ENCODE results near the gene USP4. TPM values are rescaled to one million over a fixed set of nuclear protein-coding genes. Genes with fewer than 3 reads are reported as not detected.

Gene USP4
- total RNA-seq, 1 experiment from 2014 or later = 43.5 TPM

DNA sequence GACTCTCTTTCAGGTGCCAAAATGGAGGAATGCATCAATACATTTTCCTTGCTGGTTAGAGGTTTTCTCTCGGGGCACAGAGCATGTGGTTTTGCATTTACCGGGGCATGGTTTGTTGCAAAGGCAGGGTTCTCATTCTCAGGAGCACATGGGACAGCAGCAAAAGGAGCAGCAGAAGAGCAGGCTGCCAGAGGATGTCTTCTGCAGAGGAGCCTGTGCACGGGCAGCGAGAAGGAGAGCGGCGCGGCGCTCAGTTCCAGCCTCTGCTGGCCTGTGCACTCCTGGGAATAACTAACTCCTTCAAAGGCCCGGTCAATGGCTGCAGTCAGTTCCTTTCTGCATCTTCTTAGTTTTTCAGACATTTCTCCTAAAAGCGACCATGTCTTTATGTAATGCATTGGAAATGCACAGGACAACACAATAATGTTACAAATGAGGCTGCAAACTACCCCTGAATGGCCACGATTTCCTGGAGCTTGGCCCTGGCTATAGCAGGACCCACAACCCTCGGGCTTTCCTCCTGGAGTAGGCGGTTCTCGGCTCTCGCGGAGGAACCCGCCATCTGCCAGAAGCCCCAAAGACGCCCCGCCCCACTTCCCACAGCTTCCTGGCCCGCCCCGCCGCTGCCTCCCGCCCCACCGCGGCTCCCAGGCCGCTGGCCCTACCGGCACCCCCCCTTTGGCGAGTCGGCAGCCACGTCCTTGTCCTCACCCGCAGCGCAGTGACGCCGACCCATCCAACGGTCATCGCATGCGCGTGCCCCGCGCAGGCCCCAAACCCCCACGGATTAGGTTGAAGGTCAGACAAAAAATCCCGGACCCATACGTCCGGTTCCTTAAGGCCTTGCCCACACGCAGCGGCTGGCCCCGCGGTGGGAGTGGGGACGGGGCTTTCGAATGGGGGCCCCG is 63.1 kb downstream of the USP4 start, which contains the start of gene C3orf62:
TSS of gene C3orf62 (minus strand) at position 758 of the 908 bp plus-strand sequence. CDS start at position 398, 360 bp downstream.
- no TSS peak for BruUV-seq (replicated peaks)
- Mint-ChIP-seq H3K27ac (ENCODE audit: unreplicated experiment) (no peak within 1 kb of the TSS), H3K9me3 (ENCODE audit: low read depth, unreplicated experiment) (no peaks in the 10 kb centered on the region), H3K4me3 (ENCODE audit: low read depth, unreplicated experiment) (peak within 1 kb of the TSS; percentile 63), H3K4me1 (ENCODE audit: low read depth, unreplicated experiment) (peaks cover 9% of the 10 kb centered on the region), H3K36me3 (ENCODE audit: insufficient read depth, unreplicated experiment) (peaks cover 41% of the 10 kb centered on the region), H3K27me3 (ENCODE audit: unreplicated experiment) (no peaks in the 10 kb centered on the region)
- intact Hi-C loops (cut with micrococcal nuclease; ENCODE audit: unreplicated experiment) = loop anchor here (5.0 kb wide), 1 partner anchor 104 kb away; the partner anchor contains the start of gene KLHDC8B
- TF ChIP-seq, protein P1, sequence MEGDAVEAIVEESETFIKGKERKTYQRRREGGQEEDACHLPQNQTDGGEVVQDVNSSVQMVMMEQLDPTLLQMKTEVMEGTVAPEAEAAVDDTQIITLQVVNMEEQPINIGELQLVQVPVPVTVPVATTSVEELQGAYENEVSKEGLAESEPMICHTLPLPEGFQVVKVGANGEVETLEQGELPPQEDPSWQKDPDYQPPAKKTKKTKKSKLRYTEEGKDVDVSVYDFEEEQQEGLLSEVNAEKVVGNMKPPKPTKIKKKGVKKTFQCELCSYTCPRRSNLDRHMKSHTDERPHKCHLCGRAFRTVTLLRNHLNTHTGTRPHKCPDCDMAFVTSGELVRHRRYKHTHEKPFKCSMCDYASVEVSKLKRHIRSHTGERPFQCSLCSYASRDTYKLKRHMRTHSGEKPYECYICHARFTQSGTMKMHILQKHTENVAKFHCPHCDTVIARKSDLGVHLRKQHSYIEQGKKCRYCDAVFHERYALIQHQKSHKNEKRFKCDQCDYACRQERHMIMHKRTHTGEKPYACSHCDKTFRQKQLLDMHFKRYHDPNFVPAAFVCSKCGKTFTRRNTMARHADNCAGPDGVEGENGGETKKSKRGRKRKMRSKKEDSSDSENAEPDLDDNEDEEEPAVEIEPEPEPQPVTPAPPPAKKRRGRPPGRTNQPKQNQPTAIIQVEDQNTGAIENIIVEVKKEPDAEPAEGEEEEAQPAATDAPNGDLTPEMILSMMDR (IDR thresholded peaks at IDR 0.05; ENCODE audit: unreplicated experiment) = no peak
- peak; percentile 71 for DNase-seq
- CTCF ChIA-PET = no interaction called here

DNA sequence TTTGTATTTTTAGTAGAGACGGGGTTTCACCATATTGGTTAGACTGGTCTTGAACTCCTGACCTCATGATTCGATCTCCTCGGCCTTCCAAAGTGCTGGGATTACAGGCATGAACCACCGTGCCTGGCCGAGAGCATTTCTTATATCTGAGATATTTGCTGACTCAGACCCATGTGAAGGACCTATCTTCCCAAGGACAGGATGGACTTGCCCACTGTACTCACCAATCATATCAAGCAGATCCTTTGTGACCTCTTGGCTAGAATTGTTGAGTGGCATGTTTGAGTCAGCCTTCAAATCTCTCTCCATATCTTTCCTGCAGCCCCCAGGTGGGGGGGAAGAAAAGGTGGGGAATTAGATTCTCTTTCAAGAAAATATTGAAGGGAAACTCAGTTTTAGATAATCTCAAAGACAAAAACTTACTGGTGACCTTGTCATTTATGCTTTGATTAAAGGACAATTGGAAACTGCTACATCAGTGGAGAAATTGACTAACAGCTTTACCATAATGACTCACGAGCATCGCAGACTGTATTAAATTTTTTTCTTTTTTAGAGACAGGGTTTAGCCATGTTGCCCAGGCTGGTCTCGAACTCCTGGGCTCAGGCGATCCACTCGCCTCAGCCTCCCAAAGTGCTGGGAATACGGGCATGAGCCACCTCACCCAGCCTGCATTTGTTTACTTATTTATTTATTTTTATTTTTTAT is 65.9 kb downstream of the USP4 start:
- DNase-seq = no peak
- intact Hi-C loops (cut with micrococcal nuclease; ENCODE audit: unreplicated experiment) = no loop called here
- Mint-ChIP-seq H3K4me1 (ENCODE audit: low read depth, unreplicated experiment) (peaks cover 9% of the 10 kb centered on the region), H3K27ac (ENCODE audit: unreplicated experiment) (no peak overlapping the region), H3K9me3 (ENCODE audit: low read depth, unreplicated experiment) (no peaks in the 10 kb centered on the region), H3K4me3 (ENCODE audit: low read depth, unreplicated experiment) (no peak overlapping the region), H3K27me3 (ENCODE audit: unreplicated experiment) (no peaks in the 10 kb centered on the region), H3K36me3 (ENCODE audit: insufficient read depth, unreplicated experiment) (peaks cover 42% of the 10 kb centered on the region)
- TF ChIP-seq, protein P1 (IDR thresholded peaks at IDR 0.05; ENCODE audit: unreplicated experiment) = no peak
- BruUV-seq (replicated peaks) = no TSS peak
- CTCF ChIA-PET = interaction anchor here (0.5 kb wide), 1 partner anchor 156 kb away, joined by 3 read pairs; no protein-coding TSS in a partner anchor

DNA sequence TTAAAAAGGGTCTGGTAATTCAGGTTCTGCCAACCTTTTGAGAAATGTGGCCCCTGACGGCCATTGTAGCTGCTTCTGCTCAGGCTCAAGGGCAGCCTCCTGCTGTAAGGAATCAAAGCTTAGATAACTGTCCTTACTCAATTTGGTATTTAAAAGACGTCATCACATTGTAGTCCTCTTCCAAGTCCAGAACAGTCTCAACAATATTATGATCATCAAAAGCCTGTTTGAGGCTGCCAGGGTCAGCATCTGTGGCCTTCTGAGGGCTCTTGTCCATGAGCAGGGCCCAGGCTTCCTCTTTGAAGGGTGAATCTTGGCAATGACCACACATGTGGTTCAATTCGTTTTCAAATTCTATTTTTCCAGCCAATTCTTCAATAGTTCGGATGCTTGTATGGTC is 68.8 kb downstream of the USP4 start:
- Mint-ChIP-seq H3K9me3 (ENCODE audit: low read depth, unreplicated experiment) (peaks cover 2% of the 10 kb centered on the region), H3K27ac (ENCODE audit: unreplicated experiment) (no peak overlapping the region), H3K4me1 (ENCODE audit: low read depth, unreplicated experiment) (peaks cover under 1% of the 10 kb centered on the region), H3K27me3 (ENCODE audit: unreplicated experiment) (no peaks in the 10 kb centered on the region), H3K36me3 (ENCODE audit: insufficient read depth, unreplicated experiment) (peaks cover 17% of the 10 kb centered on the region), H3K4me3 (ENCODE audit: low read depth, unreplicated experiment) (no peak overlapping the region)
- TF ChIP-seq, protein P1 (IDR thresholded peaks at IDR 0.05; ENCODE audit: unreplicated experiment) = no peak
- DNase-seq = no peak
- intact Hi-C loops (cut with micrococcal nuclease; ENCODE audit: unreplicated experiment) = no loop called here
- CTCF ChIA-PET = no interaction called here
- no TSS peak for BruUV-seq (replicated peaks)

DNA sequence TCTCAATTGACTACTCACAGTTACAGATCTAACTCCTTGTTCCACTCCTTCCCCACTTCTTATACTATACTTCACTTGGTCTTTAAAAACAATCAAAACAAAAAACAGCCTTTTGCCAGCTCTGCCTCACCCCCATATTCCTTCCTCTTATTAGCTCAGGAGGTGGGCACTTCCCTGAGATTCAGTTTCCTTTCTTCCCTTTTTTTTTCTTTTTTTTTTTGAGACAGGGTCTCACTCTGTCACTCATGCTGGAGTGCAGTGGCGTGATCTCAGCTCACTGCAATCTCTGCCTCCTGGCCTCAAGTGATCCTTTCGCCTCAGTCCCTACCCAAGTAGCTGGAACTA is 69.7 kb downstream of the USP4 start:
- Mint-ChIP-seq H3K27ac (ENCODE audit: unreplicated experiment) (no peak overlapping the region), H3K27me3 (ENCODE audit: unreplicated experiment) (no peaks in the 10 kb centered on the region), H3K4me3 (ENCODE audit: low read depth, unreplicated experiment) (no peak overlapping the region), H3K4me1 (ENCODE audit: low read depth, unreplicated experiment) (no peaks in the 10 kb centered on the region), H3K36me3 (ENCODE audit: insufficient read depth, unreplicated experiment) (peaks cover 11% of the 10 kb centered on the region), H3K9me3 (ENCODE audit: low read depth, unreplicated experiment) (peaks cover 2% of the 10 kb centered on the region)
- no TSS peak for BruUV-seq (replicated peaks)
- intact Hi-C loops (cut with micrococcal nuclease; ENCODE audit: unreplicated experiment) = no loop called here
- no peak for DNase-seq
- TF ChIP-seq, protein P1 (IDR thresholded peaks at IDR 0.05; ENCODE audit: unreplicated experiment) = no peak
- CTCF ChIA-PET = no interaction called here

Measured in Calu3 (cell line).